Thyroid gland (tissue), 4 donors: ENCODE results near the gene MRPL44. TPM values are rescaled to one million over a fixed set of nuclear protein-coding genes. Genes with fewer than 3 reads are reported as not detected.
A peak's percentile ranks its signal among the peaks of the same experiment; 100 is the strongest.

Source experiments
- DNase-seq, 2 donors: peaks; one replicate each; pipeline ENCODE4 v3.0.0-alpha.2; 2019
- H3K27ac ChIP-seq, 3 donors: fragments of 200-600 bp; sonication (generic); 1 replicate in 2 of 3; 2 replicates in 1 of 3; pipeline ENCODE4 v1.5.1; 2016 to 2019; ENCODE audit warnings: mild to moderate bottlenecking in 1 of 3, moderate library complexity in 1 of 3
- H3K27me3 ChIP-seq: fragments of 200-600 bp; sonication (generic); one replicate; pipeline ENCODE4 v1.5.1; 2019
- H3K36me3 ChIP-seq, 2 donors: fragments of 200-600 bp; sonication (generic); one replicate each; pipeline ENCODE4 v1.5.1; 2016 to 2019
- H3K4me1 ChIP-seq, 2 donors: fragments of 200-600 bp; sonication (generic); one replicate each; pipeline ENCODE4 v1.5.1; 2017 to 2019
- H3K4me3 ChIP-seq, 3 donors: fragments of 200-600 bp; sonication (generic); replicated peaks in 1 of 3; 1 replicate in 2 of 3; 2 replicates in 1 of 3; pipeline ENCODE4 v1.5.1; 2016; ENCODE audit warnings: mild to moderate bottlenecking in 1 of 3
- H3K9me3 ChIP-seq: fragments of 200-600 bp; sonication (generic); one replicate; pipeline ENCODE4 v1.5.1; 2017
- POLR2A ChIP-seq, 2 donors: fragments of 450-650 bp; IDR thresholded peaks; one replicate each; pipeline ENCODE4 v1.6.1; 2017; ENCODE audit warnings: antibody characterized with exemption in 2 of 2, mild to moderate bottlenecking in 2 of 2, moderate library complexity in 1 of 2
- WGBS, 2 donors: methylation state at CpG; one replicate each; pipeline ENCODE4 v1.1.5; 2017; 5-methylcytosine and 5-hydroxymethylcytosine counted together
- intact Hi-C: fragments of 100-400 bp; cut with DNase I; formaldehyde crosslinking; loops from one replicate; pipeline ENCODE4 v1.15.1; 2023
- total RNA-seq, 4 donors: library from RNA; depleted of rRNA; stranded (reverse); fragments of >200 nt; gene quantifications; one replicate each; pipeline ENCODE4 v1.2.3, GENCODE V29; 2016
- TF ChIP-seq, protein P1 (sequence below), 6 experiments: fragments of 200-600 bp in 3 of 6; fragments of 450-650 bp in 3 of 6; sonication (generic) in 3 of 6; IDR thresholded peaks; one replicate each; pipeline ENCODE4 v1.5.1; 2016 to 2019; ENCODE audit warnings: antibody characterized with exemption in 6 of 6, mild to moderate bottlenecking in 2 of 6, inconsistent platforms in 1 of 6, moderate library complexity in 1 of 6

The MRPL44 gene
- total RNA-seq, 4 donors from 2014 or later, result 18.4 to 27.1 (median 25.3) TPM

DNA sequence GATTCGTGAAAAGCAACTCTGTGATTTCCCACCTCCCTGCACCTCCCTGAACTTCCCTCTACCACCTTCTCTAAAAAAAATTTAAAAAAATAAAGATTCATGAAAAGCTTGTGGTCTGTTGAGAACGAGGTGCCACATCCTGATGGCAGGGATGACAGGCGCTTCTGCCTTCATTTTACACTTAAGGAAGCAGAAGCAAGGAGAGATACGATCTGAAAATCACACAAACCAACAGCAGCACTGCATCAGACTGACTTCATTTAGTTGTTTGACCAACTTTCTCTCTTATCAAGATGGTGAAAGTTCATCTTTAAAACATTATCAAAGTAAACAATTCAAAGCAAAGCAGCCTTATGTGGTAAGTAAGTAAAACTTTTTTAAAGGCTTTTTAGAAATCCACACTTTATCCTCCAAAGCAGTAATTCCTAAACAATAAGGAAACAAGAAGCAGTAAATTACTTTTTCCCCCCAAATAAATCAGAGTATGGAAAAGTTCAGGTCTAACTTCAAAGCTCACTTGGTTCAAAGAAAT lies 27.6 kb upstream of the MRPL44 start:
- no peaks in the 10 kb centered on the region for H3K9me3 ChIP-seq
- H3K36me3 ChIP-seq, result no peaks in the 10 kb centered on the region
- intact Hi-C loops, result no loop called here
- no peak for DNase-seq
- peaks cover 6 to 16% of the 10 kb centered on the region in 2 donors for H3K4me1 ChIP-seq
- H3K4me3 ChIP-seq, result no peak overlapping the region
- TF ChIP-seq, protein P1, sequence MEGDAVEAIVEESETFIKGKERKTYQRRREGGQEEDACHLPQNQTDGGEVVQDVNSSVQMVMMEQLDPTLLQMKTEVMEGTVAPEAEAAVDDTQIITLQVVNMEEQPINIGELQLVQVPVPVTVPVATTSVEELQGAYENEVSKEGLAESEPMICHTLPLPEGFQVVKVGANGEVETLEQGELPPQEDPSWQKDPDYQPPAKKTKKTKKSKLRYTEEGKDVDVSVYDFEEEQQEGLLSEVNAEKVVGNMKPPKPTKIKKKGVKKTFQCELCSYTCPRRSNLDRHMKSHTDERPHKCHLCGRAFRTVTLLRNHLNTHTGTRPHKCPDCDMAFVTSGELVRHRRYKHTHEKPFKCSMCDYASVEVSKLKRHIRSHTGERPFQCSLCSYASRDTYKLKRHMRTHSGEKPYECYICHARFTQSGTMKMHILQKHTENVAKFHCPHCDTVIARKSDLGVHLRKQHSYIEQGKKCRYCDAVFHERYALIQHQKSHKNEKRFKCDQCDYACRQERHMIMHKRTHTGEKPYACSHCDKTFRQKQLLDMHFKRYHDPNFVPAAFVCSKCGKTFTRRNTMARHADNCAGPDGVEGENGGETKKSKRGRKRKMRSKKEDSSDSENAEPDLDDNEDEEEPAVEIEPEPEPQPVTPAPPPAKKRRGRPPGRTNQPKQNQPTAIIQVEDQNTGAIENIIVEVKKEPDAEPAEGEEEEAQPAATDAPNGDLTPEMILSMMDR (IDR thresholded peaks at IDR 0.05), result no peak
- TF ChIP-seq POLR2A (IDR thresholded peaks at IDR 0.05), result no peak
- WGBS, 2 donors, result 73 to 76% methylated on average over 4 of the region's 4 CpGs
- H3K27me3 ChIP-seq, result no peaks in the 10 kb centered on the region
- no peak overlapping the region for H3K27ac ChIP-seq

DNA sequence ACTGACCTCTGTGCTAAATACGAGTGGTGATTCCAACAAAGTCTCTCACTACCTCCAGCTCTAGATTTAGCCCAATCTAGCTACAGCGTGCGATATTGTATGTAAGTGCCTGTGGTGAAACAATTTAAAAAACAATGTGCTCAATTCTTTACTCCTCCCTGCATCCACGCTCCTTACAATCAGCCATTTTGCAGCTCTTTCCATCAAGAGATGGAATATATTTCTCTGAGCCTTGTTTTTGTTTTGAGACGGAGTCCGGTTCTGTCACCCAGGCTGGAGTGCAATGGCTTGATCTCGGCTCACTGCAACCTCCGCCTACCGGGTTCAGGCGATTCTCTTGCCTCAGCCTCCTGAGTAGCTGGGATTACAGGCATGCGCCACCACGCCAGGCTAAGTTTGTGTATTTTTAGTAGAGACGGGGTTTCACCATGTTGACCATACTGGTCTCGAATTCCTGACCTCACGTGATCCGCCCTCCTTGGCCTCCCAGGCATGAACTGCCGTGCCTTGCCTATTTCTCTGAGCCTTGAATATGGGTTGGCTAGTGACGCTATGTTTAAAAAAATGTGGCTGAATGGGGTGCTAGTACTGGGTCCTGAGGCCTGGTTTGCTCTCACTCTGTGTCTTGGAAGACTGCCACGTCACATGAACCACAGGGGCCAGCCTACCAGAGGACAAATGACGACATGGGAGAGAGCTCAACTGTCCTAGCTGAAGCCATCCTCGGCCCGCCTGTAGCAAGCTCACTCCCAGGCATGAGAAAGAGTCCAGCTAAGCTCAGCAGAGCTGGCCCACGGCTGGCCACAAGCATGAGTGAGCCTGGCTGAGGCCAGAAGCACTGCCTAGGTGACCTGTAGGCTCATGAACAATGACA lies 26.9 kb upstream of the MRPL44 start:
- intact Hi-C loops, result no loop called here
- no peaks in the 10 kb centered on the region for H3K9me3 ChIP-seq
- WGBS, 2 donors, result 76 to 78% methylated on average over 23 of the region's 23 CpGs
- no peak overlapping the region for H3K27ac ChIP-seq
- H3K4me1 ChIP-seq, result peaks cover 6 to 23% of the 10 kb centered on the region in 2 donors
- no peak overlapping the region for H3K4me3 ChIP-seq
- H3K27me3 ChIP-seq, result no peaks in the 10 kb centered on the region
- peak; percentile 43 to 46 for DNase-seq
- TF ChIP-seq, protein P1 (IDR thresholded peaks at IDR 0.05), result no peak
- no peak for TF ChIP-seq POLR2A (IDR thresholded peaks at IDR 0.05)
- no peaks in the 10 kb centered on the region for H3K36me3 ChIP-seq

GRCh38 chr2:223932816-223933800 lies 24.2 kb upstream of the MRPL44 start:
- Histone ChIP-seq H3K4me3 (no peak overlapping the region), H3K27ac (peak overlapping the region in 1 of 3 donors; percentile 18), H3K36me3 (no peaks in the 10 kb centered on the region), H3K27me3 (no peaks in the 10 kb centered on the region), H3K9me3 (no peaks in the 10 kb centered on the region), H3K4me1 (peaks cover 20 to 44% of the 10 kb centered on the region in 2 donors)
- TF ChIP-seq POLR2A (IDR thresholded peaks at IDR 0.05), result no peak
- TF ChIP-seq, protein P1 (IDR thresholded peaks at IDR 0.05), result no peak
- no peak for DNase-seq
- WGBS, 2 donors, result 35 to 47% methylated on average over 6 of the region's 6 CpGs
- intact Hi-C loops, result no loop called here

DNA sequence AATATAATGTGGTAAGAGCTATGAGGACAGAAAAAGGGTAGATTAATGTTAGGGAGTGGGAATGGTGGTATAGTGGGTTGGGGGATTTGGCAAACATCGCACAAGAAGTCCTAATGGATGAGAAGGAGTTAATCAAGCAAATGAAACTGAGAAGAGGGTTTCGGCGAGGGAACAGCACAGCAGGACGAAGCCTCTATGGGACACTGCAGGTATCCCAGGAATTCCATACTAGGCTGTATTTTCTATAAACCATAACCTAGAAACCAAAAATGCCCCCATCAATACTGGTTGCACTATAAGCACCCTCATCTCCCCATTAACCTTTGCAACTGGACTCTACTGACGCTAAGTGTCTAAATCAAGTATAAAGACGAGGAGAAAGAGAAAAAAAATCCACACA lies 22.4 kb upstream of the MRPL44 start:
- no peak overlapping the region for H3K27ac ChIP-seq
- TF ChIP-seq, protein P1 (IDR thresholded peaks at IDR 0.05), result no peak
- TF ChIP-seq POLR2A (IDR thresholded peaks at IDR 0.05), result no peak
- no peaks in the 10 kb centered on the region for H3K36me3 ChIP-seq
- no peak overlapping the region for H3K4me3 ChIP-seq
- intact Hi-C loops, result no loop called here
- peaks cover 20 to 50% of the 10 kb centered on the region in 2 donors for H3K4me1 ChIP-seq
- no peaks in the 10 kb centered on the region for H3K27me3 ChIP-seq
- WGBS, 2 donors, result 75 to 77% methylated on average over 6 of the region's 6 CpGs
- no peak for DNase-seq
- H3K9me3 ChIP-seq, result no peaks in the 10 kb centered on the region
